ENCODE data around the gene WDR88.

DNA sequence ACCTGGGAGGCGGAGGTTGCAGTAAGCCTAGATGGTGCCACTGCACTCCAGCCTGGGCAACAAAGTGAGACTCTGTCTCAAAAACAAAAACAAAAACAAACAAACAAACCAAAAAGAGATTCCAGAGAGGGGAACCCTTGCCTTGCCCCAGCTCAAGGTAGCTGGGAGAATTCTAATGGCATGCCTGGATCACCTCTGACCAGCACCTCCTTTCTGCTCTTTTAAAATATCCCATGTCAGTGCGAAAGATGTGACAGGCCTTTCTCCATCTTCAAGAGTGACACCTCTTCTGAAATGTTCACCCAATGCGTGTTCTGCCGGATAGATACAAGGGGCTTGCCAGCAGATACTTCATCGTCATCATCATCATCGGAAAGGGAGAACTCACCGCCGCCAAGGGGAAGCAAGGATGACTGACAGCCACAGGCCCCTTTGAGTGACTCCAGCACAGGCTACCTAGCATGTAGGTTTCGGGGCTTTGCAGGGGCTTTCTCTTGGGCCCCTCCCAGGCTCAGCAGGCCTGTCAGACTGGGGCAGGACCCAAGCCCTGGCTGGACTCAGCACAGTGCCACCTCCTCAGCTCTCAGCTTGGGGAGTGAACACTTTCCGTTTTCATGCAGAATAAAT is 43.4 kb downstream of the WDR88 start:
- TF ChIP-seq, protein P1, sequence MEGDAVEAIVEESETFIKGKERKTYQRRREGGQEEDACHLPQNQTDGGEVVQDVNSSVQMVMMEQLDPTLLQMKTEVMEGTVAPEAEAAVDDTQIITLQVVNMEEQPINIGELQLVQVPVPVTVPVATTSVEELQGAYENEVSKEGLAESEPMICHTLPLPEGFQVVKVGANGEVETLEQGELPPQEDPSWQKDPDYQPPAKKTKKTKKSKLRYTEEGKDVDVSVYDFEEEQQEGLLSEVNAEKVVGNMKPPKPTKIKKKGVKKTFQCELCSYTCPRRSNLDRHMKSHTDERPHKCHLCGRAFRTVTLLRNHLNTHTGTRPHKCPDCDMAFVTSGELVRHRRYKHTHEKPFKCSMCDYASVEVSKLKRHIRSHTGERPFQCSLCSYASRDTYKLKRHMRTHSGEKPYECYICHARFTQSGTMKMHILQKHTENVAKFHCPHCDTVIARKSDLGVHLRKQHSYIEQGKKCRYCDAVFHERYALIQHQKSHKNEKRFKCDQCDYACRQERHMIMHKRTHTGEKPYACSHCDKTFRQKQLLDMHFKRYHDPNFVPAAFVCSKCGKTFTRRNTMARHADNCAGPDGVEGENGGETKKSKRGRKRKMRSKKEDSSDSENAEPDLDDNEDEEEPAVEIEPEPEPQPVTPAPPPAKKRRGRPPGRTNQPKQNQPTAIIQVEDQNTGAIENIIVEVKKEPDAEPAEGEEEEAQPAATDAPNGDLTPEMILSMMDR (IDR thresholded peaks at IDR 0.05), result no peak
- no peak for TF ChIP-seq POLR2A (IDR thresholded peaks at IDR 0.05)
